Liver (tissue), 3 donors: ENCODE results near the gene PMP22.

Source experiments
- GABPA ChIP-seq, 2 donors: IDR thresholded peaks in 1 of 2; conservative IDR thresholded peaks in 1 of 2; 2 replicates each; pipeline ENCODE4 v1.6.1; 2016; ENCODE audit warnings: antibody characterized with exemption in 2 of 2, mild to moderate bottlenecking in 1 of 2, moderate library complexity in 1 of 2
- HNF4G ChIP-seq: IDR thresholded peaks from 2 replicates; pipeline ENCODE4 v1.6.1; 2016; ENCODE audit warnings: antibody characterized with exemption
- JUND ChIP-seq, 2 donors: IDR thresholded peaks; 2 replicates each; pipeline ENCODE4 v1.6.1; 2016; ENCODE audit warnings: antibody characterized with exemption in 2 of 2
- TAF1 ChIP-seq: conservative IDR thresholded peaks from 2 replicates; pipeline ENCODE4 v1.6.1; 2016; ENCODE audit warnings: antibody characterized with exemption, mild to moderate bottlenecking
- YY1 ChIP-seq: IDR thresholded peaks from 2 replicates; pipeline ENCODE4 v1.6.1; 2016; ENCODE audit warnings: antibody characterized with exemption, mild to moderate bottlenecking
- TF ChIP-seq, protein P1 (sequence below): fragments of 150-350 bp; IDR thresholded peaks from 2 replicates; pipeline ENCODE4 v1.5.1; 2017; ENCODE audit warnings: improper control_type of control experiment, low read depth, low read length; ENCODE audit not compliant: missing input control
- TF ChIP-seq, protein P2 (sequence below): IDR thresholded peaks from 2 replicates; pipeline ENCODE4 v1.6.1; 2016; ENCODE audit warnings: antibody characterized with exemption
- TF ChIP-seq, protein P3 (sequence below): IDR thresholded peaks from 2 replicates; pipeline ENCODE4 v1.6.1; 2016; ENCODE audit warnings: antibody characterized with exemption, mild to moderate bottlenecking
- donor health status: healthy.
- donor health status: healthy.

DNA sequence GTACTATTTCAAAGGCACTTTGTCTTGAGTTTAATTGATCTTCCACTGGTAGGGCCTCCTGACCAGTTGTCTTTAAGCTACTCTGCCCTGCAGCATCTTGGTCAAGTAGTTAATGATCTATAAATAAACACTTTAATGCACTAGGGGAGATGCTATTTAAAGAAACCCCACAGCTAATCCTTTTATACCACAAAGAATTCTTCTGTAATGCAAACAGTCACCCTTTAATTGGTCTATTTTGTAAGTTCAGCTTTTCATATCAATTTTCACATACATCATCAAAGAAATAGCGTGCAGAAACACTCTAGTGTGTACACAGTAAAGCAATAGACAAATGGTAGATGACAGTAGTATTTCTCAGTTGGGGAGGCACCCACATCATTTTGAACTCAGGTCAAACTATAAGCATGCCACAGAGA lies 70.3 kb downstream of the PMP22 start:
- TF ChIP-seq, protein P1, sequence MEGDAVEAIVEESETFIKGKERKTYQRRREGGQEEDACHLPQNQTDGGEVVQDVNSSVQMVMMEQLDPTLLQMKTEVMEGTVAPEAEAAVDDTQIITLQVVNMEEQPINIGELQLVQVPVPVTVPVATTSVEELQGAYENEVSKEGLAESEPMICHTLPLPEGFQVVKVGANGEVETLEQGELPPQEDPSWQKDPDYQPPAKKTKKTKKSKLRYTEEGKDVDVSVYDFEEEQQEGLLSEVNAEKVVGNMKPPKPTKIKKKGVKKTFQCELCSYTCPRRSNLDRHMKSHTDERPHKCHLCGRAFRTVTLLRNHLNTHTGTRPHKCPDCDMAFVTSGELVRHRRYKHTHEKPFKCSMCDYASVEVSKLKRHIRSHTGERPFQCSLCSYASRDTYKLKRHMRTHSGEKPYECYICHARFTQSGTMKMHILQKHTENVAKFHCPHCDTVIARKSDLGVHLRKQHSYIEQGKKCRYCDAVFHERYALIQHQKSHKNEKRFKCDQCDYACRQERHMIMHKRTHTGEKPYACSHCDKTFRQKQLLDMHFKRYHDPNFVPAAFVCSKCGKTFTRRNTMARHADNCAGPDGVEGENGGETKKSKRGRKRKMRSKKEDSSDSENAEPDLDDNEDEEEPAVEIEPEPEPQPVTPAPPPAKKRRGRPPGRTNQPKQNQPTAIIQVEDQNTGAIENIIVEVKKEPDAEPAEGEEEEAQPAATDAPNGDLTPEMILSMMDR = no peak
- TF ChIP-seq TAF1 (no peak), YY1 (no peak), HNF4G (no peak), JUND (IDR thresholded peaks at IDR 0.05) (no peak), GABPA (IDR thresholded peaks at IDR 0.05 in 1 of 2, conservative IDR thresholded peaks at IDR 0.05 in 1 of 2) (no peak)
- TF ChIP-seq, protein P2, sequence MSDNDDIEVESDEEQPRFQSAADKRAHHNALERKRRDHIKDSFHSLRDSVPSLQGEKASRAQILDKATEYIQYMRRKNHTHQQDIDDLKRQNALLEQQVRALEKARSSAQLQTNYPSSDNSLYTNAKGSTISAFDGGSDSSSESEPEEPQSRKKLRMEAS = no peak
- TF ChIP-seq, protein P3, sequence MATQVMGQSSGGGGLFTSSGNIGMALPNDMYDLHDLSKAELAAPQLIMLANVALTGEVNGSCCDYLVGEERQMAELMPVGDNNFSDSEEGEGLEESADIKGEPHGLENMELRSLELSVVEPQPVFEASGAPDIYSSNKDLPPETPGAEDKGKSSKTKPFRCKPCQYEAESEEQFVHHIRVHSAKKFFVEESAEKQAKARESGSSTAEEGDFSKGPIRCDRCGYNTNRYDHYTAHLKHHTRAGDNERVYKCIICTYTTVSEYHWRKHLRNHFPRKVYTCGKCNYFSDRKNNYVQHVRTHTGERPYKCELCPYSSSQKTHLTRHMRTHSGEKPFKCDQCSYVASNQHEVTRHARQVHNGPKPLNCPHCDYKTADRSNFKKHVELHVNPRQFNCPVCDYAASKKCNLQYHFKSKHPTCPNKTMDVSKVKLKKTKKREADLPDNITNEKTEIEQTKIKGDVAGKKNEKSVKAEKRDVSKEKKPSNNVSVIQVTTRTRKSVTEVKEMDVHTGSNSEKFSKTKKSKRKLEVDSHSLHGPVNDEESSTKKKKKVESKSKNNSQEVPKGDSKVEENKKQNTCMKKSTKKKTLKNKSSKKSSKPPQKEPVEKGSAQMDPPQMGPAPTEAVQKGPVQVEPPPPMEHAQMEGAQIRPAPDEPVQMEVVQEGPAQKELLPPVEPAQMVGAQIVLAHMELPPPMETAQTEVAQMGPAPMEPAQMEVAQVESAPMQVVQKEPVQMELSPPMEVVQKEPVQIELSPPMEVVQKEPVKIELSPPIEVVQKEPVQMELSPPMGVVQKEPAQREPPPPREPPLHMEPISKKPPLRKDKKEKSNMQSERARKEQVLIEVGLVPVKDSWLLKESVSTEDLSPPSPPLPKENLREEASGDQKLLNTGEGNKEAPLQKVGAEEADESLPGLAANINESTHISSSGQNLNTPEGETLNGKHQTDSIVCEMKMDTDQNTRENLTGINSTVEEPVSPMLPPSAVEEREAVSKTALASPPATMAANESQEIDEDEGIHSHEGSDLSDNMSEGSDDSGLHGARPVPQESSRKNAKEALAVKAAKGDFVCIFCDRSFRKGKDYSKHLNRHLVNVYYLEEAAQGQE = no peak
